NCI-H146 (cell line): ENCODE results near the gene GEN1.
A peak's percentile ranks its signal among the peaks of the same experiment; 100 is the strongest.

Experiments used
- DNase-seq: peaks from one replicate; lab custom pipeline; 2025; lab: John Stamatoyannopoulos, UW

Gene GEN1

DNA sequence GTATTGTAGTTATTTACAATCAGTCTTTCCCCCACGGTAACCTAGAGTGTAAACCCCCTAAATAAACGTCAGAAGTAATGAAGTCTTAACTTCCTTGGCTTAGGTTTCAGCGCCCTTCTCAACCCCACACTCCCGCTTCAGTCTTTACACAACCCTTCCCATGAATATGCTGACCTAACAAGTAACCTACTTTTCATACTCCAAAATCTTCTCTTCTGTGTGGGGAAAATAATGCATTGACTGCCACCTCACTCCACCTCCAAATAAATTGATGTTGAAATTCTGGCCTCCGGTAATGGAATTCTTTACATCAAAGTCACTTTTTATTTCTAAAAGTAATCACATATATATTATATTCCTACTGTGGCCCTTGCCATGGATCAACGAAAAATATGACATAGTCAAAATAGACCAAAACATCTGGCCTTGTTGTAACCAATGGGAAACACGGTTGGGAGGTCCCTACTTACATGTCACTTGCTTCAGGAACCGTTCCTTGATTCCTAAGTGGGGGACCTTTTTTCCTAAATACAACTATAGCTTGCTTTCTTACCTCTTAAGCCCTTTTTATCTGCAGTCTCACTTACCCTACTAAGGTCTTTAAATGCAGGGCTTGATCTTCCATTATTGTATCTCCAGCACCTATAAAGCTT, 961 bp downstream of the GEN1 start:
- DNase-seq: peak; percentile 27

DNA sequence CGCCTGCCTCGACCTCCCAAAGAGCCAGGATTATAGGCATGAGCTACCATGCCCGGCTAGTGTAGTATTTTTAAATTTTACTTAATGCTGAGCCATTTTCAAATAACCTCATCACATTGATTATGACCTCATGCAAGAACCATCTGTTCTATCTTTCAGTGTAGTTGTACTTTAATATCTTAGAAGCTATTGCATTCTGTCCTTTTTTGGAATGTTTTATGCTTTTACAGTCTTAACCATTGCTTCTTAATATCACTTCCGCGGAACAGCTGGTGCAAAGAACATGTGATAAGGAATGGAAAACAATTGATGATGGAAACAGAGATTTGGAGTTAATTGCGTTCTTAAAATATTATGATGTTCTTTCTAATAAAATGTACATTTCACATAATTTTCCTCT, 2.7 kb downstream of the GEN1 start:
- no peak for DNase-seq

DNA sequence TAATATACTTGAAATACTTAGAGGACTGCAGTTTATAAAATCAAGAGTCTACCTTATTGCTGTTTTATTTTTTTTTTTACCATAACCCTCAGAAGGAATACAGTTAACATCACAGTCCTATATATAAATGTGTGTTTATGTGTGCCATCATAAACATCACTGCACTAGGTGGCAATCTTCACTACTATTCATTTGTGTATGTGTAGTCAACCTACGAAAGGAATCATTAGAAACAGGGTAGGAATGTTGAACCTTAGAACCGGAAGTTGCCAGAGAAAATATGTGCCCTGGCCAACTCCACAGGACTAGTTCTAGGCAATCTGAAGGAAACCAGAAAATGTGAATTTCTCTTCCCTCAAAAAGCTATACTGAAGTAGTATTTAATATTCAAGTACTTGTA, 3.4 kb downstream of the GEN1 start:
- DNase-seq: no peak

DNA sequence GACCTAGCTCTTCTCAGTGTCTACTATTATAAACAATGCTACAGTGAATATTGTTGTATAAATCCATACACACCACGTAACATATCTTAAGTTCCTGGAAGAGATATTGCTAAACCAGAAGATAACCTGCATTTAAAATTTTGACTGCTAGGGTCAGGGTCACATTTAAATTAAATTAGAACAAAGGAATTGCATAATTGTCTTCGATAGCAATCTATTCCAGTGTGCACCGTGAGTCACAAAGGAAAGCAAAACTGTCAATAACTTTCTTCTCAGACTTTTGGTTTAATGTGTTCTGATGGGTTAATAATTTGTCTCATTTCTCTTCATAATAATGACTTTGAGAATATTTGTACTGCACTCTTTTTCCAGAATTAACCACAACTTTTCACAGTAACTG, 4.2 kb downstream of the GEN1 start:
- no peak for DNase-seq

DNA sequence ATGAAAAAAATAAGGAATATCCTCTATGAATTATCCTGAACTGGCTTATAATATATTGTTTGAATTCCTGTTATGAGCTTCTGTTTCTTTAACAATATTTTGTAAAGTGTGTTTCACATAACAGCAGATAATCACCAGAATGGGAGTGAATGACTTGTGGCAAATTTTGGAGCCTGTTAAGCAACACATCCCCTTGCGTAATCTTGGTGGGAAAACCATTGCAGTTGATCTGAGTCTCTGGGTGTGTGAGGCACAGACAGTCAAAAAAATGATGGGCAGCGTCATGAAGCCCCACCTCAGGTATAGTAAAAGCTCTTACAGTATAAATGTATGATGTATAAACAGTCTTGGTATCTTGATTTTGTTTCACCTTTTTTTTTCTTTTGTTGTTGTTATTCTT, 5.9 kb downstream of the GEN1 start:
- no peak for DNase-seq

DNA sequence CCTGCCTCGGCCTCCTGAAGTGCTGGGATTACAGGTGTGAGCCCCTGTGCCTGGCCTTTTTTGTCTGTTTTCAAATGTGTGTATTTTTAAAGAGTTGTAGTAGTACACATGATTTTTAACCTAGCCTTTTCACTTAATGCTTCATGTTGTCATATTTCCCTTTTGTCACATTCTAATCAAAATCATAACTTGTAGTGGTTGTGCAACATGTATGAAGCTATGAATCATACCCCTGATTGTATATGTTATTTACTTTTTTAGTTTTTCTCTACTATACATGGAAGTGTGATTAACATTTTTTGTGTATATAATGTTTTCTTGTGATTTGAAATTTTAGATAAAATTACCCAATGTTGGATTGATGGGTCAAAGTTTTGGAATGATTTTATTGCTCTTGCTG, 8.5 kb downstream of the GEN1 start:
- no peak for DNase-seq

DNA sequence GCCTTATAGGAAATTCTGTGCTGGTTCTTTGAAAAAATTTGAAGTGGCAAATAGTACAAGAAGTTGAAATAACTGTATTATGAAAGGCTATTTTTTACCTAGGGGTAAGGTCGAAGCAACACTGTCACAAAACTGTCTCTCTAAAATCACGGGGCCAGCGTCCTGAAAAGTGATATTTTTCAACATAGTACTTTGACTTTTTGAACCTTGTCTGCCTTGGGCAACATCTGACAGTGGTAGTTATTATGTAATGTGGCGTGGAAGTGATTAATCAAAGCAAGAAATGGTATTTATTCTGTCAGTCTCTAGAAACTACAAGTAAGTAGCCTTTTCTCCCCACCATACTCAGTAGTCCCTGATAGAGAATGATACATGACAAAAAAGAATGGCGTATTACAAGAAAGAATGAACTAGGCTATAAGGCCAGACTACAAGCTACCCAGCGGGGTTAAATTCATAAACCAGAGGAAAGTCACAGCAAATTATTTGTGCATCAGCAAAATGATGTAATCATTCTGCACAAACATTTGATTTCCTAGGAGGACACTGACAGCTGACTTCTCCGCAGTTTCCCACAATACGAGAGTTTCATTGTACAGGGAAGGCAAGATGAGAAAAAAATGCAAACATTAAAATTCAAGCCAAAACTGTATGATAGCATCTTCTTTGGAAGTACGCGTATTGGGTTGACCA, 9.8 kb downstream of the GEN1 start:
- no peak for DNase-seq

DNA sequence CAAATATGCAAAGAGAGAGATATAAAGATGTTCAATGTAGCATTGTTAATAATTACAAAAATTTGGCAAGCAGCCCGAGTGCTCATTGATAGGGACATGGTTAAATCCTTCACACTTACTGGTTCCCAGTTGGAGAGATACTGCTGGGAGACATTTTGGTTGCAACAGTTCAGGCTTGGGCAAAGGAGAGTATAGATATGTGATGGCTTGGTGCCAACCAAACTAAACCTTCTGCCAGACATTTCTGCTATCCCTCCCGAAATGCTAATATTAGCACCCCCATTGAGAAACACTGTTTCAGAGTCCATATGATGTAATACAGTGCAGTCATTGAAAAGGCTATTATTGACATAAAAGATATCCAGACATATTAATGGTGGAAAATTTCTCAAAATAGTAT, 11.5 kb downstream of the GEN1 start:
- DNase-seq: no peak

GRCh38 chr2:17768894-17769293, 15.0 kb downstream of the GEN1 start:
- DNase-seq: no peak

- no peak for DNase-seq
Observed at GRCh38 chr2:17771956-17772355, 18.0 kb downstream of the GEN1 start.

DNA sequence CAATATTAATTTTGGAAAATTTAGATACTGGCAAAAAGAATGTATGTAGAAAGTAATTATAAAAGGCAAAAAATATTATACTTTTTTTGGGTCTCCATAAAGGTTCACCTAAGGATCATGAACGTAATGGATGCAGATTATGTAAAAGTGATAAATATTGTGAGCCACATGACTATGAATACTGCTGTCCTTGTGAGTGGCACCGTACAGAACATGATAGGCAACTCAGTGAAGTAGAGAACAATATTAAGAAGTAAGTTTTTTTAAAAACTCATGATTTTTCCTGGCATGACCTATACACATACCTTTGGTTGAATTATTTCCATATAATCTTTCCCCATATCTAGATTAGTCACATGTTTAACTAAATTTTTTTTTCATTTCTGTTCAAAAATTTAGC, 18.6 kb downstream of the GEN1 start:
- no peak for DNase-seq

- no peak for DNase-seq
Observed at GRCh38 chr2:17780546-17780945, 26.6 kb downstream of the GEN1 start.

- no peak for DNase-seq
Observed at GRCh38 chr2:17781482-17781881, 27.5 kb downstream of the GEN1 start.

DNA sequence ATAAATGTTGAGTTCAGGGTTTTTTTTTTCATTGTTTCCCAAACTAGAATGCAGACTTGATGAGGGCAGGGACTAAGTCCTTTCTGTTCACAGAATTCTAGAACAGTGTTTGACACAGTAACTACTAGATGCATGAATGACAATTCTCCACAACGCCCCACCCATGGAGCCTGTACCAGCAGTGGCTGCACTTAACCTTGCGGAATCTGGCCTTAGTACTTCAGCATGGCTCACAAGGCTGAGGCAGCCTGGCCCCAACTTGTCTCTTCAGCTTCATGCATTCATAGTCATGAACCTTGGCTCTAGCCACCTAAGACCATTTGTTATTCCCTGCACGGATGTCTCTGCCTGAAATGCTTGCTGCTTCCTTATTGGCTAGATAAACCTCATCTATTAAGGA, 32.8 kb downstream of the GEN1 start:
- DNase-seq: no peak

DNA sequence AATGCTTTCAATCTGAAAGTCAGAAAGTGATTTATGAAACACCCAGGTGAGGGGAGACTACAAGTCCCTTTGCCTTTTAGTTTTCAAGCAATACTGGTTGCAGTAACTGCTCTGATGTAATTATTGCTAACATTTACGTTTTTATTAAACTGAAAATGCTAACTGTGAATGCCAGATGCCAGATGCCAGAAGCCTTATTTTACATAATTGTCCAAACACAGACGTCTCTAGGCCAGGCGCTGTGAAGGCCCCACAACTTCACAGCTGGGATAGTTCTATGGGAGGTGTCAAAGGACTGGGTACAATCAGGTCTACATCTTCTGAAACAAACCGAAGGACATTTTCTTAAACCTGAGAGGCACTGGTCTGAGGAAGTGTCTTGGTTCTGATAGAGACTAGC, 34.8 kb downstream of the GEN1 start:
- no peak for DNase-seq

DNA sequence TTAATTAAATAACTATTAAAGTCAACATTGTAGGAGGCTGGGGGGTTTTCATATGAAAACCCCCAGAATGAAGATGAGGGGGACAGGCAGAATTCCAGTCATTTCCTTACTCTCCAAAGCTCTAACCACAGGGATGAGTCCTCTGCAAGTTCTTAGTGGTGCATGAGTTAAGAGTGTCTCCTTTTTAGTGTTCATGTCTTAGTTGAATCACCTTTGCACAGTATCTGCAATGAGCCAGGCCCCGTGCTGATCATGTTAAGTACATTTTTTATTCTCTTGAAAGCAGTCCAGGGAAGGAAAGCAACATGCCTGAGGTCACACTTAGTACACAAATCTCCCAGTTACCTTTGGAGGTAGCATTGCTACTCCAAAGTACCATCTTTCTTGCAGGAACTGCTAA, 36.6 kb downstream of the GEN1 start:
- no peak for DNase-seq

DNA sequence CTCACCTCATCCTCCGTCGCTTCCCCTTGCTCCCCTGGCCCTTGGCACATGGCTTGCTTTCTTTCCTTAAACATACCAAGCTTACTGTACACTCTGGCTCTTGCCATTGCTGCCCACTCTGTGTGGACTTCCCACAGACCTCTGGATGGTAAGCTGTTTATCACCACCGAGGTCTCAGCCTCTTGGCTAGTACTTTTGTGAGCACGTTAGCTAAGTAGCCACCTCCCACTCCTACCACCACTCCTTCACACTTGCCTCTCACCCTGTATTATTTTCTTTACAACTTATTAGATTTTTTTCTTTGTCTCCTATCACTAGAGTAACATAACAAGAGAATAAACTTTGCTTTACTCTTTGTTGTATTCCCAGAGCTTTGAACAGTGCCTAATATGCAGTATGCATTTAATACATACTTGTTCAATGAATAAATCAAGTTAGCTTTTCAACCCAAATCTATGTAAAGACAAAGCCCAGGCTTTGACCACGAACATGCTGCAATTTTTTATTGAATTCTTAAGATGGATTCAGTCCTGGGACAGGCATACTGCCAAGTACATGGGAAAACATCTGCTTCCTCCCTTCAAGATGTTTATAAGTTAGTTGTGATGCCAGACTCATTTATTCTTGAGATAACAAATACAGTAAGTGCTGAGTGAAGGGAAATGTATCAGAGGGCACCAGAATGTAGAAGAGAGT, 37.3 kb downstream of the GEN1 start:
- no peak for DNase-seq

DNA sequence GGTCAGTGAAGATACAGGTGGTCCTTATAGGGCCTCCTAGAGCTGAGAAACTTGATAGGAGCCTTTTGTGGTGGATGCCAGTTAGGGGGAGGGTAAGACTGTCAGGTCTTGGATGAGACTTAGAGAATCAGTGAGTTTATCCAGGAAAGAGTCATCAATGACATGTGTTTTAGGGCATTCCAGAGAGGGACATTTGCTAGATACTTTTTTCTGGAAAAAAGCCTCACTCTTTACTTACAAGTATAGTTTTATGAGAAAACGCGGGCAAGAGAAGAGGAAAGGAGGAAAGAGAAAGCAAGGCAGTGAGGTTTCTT, 37.8 kb downstream of the GEN1 start:
- DNase-seq: no peak

- no peak for DNase-seq
Observed at GRCh38 chr2:17792515-17792914, 38.6 kb downstream of the GEN1 start.

DNA sequence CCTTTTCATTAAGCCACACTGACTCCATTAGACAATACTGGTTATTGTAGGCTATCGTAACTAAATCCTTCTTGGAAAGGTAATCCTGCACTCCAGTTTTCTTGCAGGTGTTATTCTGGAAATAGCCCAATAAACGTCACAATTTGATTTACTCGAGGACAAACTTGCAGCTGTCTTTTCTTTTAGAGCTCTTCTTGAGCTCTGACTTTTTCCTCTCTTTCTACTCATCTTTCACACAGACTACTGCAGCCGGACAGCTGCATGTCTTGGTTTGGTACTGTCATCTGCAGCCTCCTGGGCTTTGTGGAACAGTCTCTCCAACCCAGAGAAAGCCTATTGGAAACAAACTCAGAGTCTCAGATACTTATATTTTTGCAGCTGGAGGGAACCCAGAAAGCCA, 39.4 kb downstream of the GEN1 start:
- no peak for DNase-seq

DNA sequence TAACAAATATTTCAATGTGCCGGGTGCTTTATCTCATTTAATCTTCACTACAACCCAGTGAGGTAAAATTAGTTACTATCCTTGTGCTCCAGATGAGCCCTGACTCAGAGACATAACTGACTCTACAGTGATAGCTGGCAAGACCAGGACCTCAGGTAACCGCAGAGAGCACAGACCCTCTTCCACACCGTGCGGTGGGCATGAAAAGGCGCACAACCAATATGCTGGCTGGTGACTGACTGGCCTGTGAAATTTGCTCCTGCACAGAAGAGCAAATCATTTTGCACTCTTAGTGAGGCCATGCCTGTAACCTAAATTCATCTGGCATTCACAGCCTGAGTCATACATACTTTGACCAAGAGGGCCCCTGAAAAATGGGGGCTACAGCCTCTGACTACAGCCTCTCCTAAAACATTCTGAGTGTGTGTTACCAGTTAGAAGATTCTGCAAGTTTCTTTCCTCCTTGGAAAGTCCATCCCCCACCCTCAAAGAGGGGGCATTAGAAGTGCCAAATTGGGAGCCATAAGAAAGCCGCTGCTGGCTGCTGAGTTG, 39.9 kb downstream of the GEN1 start:
- no peak for DNase-seq

- no peak for DNase-seq
Observed at GRCh38 chr2:17795309-17795708, 41.4 kb downstream of the GEN1 start.

DNA sequence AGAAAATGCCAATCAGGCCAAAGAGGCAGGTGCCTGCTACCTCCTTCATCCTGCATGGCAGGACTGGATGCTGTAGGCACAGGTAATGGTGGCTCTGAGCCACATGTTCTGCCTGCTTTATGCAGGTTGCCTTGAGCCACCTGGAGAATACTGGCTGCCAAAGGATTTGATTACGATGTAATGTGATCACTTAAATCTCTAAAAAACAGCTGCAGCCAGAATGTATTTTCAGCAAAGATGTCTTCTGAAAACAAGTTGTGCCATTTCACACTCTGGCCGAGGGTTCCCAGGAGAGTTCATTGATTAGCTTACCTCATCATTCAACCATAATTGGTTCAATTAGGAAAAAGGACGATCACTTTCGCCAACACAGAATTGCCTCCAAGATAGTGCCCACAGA, 44.4 kb downstream of the GEN1 start:
- DNase-seq: no peak
